WTC11 (cell line): ENCODE data around the gene SRR. TPM values are rescaled to one million over a fixed set of nuclear protein-coding genes. Genes with fewer than 3 reads are reported as not detected.

Source experiments
- ATAC-seq: fragments of 200-7000 bp; cut with Tn5 transposase; 2 replicates; pipeline ENCODE4 v1.10.0; 2021; ENCODE audit warnings: mild to moderate bottlenecking, moderate library complexity
- CTCF ChIA-PET: fragments of 300-600 bp; sonication (Branson Sonifier 250); formaldehyde crosslinking; loops from one replicate; lab custom pipeline; 2021; ENCODE audit warnings: antibody characterized with exemption; lab: Charles Lee
- POLR2A ChIA-PET: fragments of 350-600 bp; sonication (Branson Sonifier 250); formaldehyde crosslinking; loops from one replicate; lab custom pipeline; 2021; ENCODE audit warnings: antibody characterized with exemption; lab: Charles Lee
- DNase-seq: peaks from one replicate; pipeline ENCODE4 v3.0.0; 2021; ENCODE audit warnings: low spot score
- H3K27ac Mint-ChIP-seq: 2 replicates; pipeline ENCODE4 v1.8.0; 2021; ENCODE audit warnings: mixed read lengths
- H3K27me3 Mint-ChIP-seq: 2 replicates; pipeline ENCODE4 v1.8.0; 2021; ENCODE audit warnings: low read depth, mild to moderate bottlenecking, moderate library complexity, mixed read lengths
- H3K36me3 Mint-ChIP-seq: 2 replicates; pipeline ENCODE4 v1.8.0; 2021; ENCODE audit warnings: mixed read lengths
- H3K4me1 Mint-ChIP-seq: 2 replicates; pipeline ENCODE4 v1.8.0; 2022; ENCODE audit warnings: mixed read lengths
- H3K4me3 Mint-ChIP-seq: 2 replicates; pipeline ENCODE4 v1.8.0; 2021; ENCODE audit warnings: mild to moderate bottlenecking, moderate library complexity, mixed read lengths
- H3K9me3 Mint-ChIP-seq: 2 replicates; pipeline ENCODE4 v1.8.0; 2021; ENCODE audit warnings: mixed read lengths
- CREM ChIP-seq: sonication (generic); formaldehyde crosslinking; IDR thresholded peaks from 2 replicates; pipeline ENCODE4 v1.8.1; 2022; ENCODE audit warnings: mild to moderate bottlenecking, missing genetic modification reagents, moderate library complexity
- FOXK1 ChIP-seq: sonication (generic); formaldehyde crosslinking; IDR thresholded peaks from 2 replicates; pipeline ENCODE4 v1.8.0; 2022; ENCODE audit warnings: mild to moderate bottlenecking, moderate library complexity, missing genetic modification reagents
- GTF2I ChIP-seq: fragments of 250-450 bp; sonication (Bioruptor Pico); conservative IDR thresholded peaks from 2 replicates; pipeline ENCODE4 v1.4.0; 2021; ENCODE audit warnings: mild to moderate bottlenecking
- IRF2 ChIP-seq: sonication (generic); formaldehyde crosslinking; IDR thresholded peaks from 2 replicates; pipeline ENCODE4 v1.8.0; 2022; ENCODE audit warnings: low read depth, missing genetic modification reagents, borderline replicate concordance
- JAZF1 ChIP-seq: fragments of 250-450 bp; sonication (Bioruptor Pico); IDR thresholded peaks from 2 replicates; pipeline ENCODE4 v1.9.0; 2021; ENCODE audit warnings: moderate library complexity, mild to moderate bottlenecking, inconsistent platforms
- JUN ChIP-seq: sonication (generic); formaldehyde crosslinking; IDR thresholded peaks from 2 replicates; pipeline ENCODE4 v1.8.0; 2023; ENCODE audit warnings: mild to moderate bottlenecking, missing genetic modification reagents
- MYBL2 ChIP-seq: sonication (generic); formaldehyde crosslinking; IDR thresholded peaks from 2 replicates; pipeline ENCODE4 v1.8.1; 2023; ENCODE audit warnings: mild to moderate bottlenecking, moderate library complexity, missing genetic modification reagents
- NFE2L1 ChIP-seq: sonication (generic); formaldehyde crosslinking; IDR thresholded peaks from 2 replicates; pipeline ENCODE4 v1.8.1; 2023; ENCODE audit warnings: missing genetic modification reagents
- NR1H2 ChIP-seq: sonication (generic); formaldehyde crosslinking; IDR thresholded peaks from 2 replicates; pipeline ENCODE4 v1.9.0; 2021; ENCODE audit warnings: mild to moderate bottlenecking, moderate library complexity, missing genetic modification reagents
- SOX15 ChIP-seq: fragments of 250-450 bp; sonication (Bioruptor Pico); IDR thresholded peaks from 2 replicates; pipeline ENCODE4 v1.9.0; 2021; ENCODE audit warnings: mild to moderate bottlenecking
- TEAD4 ChIP-seq: sonication (generic); formaldehyde crosslinking; IDR thresholded peaks from 2 replicates; pipeline ENCODE4 v1.8.0; 2022; ENCODE audit warnings: mild to moderate bottlenecking, missing genetic modification reagents
- ZNF317 ChIP-seq: sonication (generic); formaldehyde crosslinking; IDR thresholded peaks from 2 replicates; pipeline ENCODE4 v1.8.1; 2023; ENCODE audit warnings: low read depth, mild to moderate bottlenecking, moderate library complexity, missing genetic modification reagents, borderline replicate concordance
- ZNF671 ChIP-seq: fragments of 250-450 bp; sonication (Bioruptor Pico); IDR thresholded peaks from 2 replicates; pipeline ENCODE4 v1.8.0; 2021; ENCODE audit warnings: mild to moderate bottlenecking
- total RNA-seq: library from RNA; stranded (reverse); gene quantifications from 3 replicates; pipeline ENCODE4 v1.2.3, GENCODE V29; 2021
- TF ChIP-seq, protein P1 (sequence below): fragments of 250-450 bp; sonication (Bioruptor Pico); IDR thresholded peaks from 2 replicates; pipeline ENCODE4 v1.9.0; 2021; ENCODE audit warnings: mild to moderate bottlenecking, borderline replicate concordance
- TF ChIP-seq, protein P2 (sequence below): sonication (generic); formaldehyde crosslinking; conservative IDR thresholded peaks from 2 replicates; pipeline ENCODE4 v1.8.1; 2022; ENCODE audit warnings: mild to moderate bottlenecking, missing genetic modification reagents
- TF ChIP-seq, protein P3 (sequence below): sonication (generic); formaldehyde crosslinking; IDR thresholded peaks from 2 replicates; pipeline ENCODE4 v1.8.0; 2022; ENCODE audit warnings: mild to moderate bottlenecking, missing genetic modification reagents
- TF ChIP-seq, protein P4 (sequence below): sonication (generic); formaldehyde crosslinking; IDR thresholded peaks from 2 replicates; pipeline ENCODE4 v1.8.1; 2023; ENCODE audit warnings: mild to moderate bottlenecking, moderate library complexity, missing genetic modification reagents
- TF ChIP-seq, protein P5 (sequence below): sonication (generic); formaldehyde crosslinking; IDR thresholded peaks from 2 replicates; pipeline ENCODE4 v1.8.0; 2022; ENCODE audit warnings: mild to moderate bottlenecking, missing genetic modification reagents

The SRR gene
- total RNA-seq, 1 experiment from 2014 or later, result 5.1 TPM

DNA sequence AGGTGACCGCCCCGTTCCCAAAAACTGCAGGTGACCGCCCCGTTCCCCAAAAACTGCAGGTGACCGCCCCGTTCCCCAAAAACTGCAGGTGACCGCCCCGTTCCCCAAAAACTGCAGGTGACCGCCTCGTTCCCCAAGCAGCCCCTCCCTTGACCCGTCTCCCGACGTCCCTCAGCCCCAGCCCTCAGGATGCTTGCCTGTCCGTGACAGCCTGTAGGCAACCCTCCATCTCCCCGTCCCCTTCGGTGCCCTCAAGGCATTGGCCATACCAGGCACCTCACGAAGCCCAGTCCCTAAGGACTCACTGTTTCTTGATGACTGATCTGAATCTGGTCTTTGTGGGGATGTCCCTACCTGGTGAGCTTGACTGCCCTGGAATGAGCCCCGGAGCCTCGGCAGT, 58.7 kb downstream of the SRR start:
- DNase-seq (no peak), ATAC-seq (no peak)
- Mint-ChIP-seq H3K4me1 (peaks cover 3% of the 10 kb centered on the region; the same call in 1 of the 2 replicates), H3K9me3 (no peaks in the 10 kb centered on the region), H3K27me3 (no peaks in the 10 kb centered on the region), H3K27ac (no peak overlapping the region; the same call in 1 of the 2 replicates)
- POLR2A ChIA-PET, result no interaction called here
- TF ChIP-seq, protein P1, sequence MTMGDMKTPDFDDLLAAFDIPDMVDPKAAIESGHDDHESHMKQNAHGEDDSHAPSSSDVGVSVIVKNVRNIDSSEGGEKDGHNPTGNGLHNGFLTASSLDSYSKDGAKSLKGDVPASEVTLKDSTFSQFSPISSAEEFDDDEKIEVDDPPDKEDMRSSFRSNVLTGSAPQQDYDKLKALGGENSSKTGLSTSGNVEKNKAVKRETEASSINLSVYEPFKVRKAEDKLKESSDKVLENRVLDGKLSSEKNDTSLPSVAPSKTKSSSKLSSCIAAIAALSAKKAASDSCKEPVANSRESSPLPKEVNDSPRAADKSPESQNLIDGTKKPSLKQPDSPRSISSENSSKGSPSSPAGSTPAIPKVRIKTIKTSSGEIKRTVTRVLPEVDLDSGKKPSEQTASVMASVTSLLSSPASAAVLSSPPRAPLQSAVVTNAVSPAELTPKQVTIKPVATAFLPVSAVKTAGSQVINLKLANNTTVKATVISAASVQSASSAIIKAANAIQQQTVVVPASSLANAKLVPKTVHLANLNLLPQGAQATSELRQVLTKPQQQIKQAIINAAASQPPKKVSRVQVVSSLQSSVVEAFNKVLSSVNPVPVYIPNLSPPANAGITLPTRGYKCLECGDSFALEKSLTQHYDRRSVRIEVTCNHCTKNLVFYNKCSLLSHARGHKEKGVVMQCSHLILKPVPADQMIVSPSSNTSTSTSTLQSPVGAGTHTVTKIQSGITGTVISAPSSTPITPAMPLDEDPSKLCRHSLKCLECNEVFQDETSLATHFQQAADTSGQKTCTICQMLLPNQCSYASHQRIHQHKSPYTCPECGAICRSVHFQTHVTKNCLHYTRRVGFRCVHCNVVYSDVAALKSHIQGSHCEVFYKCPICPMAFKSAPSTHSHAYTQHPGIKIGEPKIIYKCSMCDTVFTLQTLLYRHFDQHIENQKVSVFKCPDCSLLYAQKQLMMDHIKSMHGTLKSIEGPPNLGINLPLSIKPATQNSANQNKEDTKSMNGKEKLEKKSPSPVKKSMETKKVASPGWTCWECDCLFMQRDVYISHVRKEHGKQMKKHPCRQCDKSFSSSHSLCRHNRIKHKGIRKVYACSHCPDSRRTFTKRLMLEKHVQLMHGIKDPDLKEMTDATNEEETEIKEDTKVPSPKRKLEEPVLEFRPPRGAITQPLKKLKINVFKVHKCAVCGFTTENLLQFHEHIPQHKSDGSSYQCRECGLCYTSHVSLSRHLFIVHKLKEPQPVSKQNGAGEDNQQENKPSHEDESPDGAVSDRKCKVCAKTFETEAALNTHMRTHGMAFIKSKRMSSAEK, result no peak
- TF ChIP-seq, all 79 proteins: peak for 0
- CTCF ChIA-PET, result interaction anchor here (3.8 to 8.1 kb wide), 2 partner anchors 9 to 20 kb away, joined by 26 to 46 read pairs; no protein-coding TSS in a partner anchor
- H3K36me3 Mint-ChIP-seq, result no peaks in the 10 kb centered on the region; the same call in 1 of the 2 replicates
- H3K4me3 Mint-ChIP-seq, result no peak overlapping the region

DNA sequence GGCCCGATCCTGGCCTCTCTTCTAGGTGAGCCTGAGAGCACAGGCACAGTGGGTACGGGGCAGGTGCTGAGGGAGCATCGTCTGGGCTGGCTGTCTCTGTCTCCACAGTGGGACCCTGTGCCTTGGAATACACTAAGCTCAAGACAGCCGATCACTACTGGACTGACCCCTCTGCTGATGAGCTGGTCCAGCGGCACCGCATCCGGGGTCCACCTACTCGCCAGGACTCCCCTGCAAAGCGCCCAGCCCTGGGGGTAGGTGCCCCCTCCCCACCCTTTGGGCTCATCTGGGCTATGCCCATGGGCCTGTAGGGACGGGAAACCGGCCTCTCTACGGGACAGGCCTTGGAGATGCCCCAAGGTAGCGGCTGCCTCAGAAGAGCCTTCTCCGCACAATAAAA, 59.1 kb downstream of the SRR start:
- ATAC-seq, result no peak
- no peaks in the 10 kb centered on the region for H3K9me3 Mint-ChIP-seq
- CTCF ChIA-PET, result interaction anchor here (3.8 to 8.1 kb wide), 2 partner anchors 10 to 20 kb away, joined by 26 to 46 read pairs; no protein-coding TSS in a partner anchor

DNA sequence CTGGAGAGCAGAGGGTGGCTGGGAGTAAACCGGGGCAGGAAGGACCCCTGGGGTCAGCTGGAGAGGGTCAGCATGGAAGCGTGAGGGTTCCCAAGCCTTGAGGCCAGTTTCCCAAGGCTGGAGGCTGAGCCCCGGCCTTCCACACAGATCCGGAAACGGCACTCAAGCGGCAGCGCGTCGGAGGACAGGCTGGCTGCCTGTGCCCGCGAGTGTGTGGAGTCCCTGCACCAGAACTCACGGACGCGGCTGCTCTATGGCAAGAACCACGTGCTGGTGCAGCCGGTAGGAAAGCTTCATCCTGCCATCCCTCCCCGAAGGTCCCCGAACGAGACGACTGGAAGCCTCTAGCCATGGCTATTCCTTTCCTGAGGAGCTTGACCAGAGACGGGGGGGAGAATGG, 59.6 kb downstream of the SRR start:
- no peaks in the 10 kb centered on the region for H3K27me3 Mint-ChIP-seq
- no peaks in the 10 kb centered on the region for H3K9me3 Mint-ChIP-seq
- H3K27ac Mint-ChIP-seq, result no peak overlapping the region
- DNase-seq (no peak), ATAC-seq (no peak)
- peaks cover 3% of the 10 kb centered on the region; the same call in 1 of the 2 replicates for H3K4me1 Mint-ChIP-seq
- CTCF ChIA-PET, result interaction anchor here (3.8 to 8.1 kb wide), 2 partner anchors 10 to 19 kb away, joined by 26 to 46 read pairs; no protein-coding TSS in a partner anchor
- H3K36me3 Mint-ChIP-seq, result no peaks in the 10 kb centered on the region
- H3K4me3 Mint-ChIP-seq, result no peak overlapping the region
- no peak for TF ChIP-seq IRF2
- no peak for TF ChIP-seq CREM
- TF ChIP-seq JUN (CRISPR knock-in tag), result no peak
- TF ChIP-seq, protein P2, sequence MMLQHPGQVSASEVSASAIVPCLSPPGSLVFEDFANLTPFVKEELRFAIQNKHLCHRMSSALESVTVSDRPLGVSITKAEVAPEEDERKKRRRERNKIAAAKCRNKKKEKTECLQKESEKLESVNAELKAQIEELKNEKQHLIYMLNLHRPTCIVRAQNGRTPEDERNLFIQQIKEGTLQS (CRISPR knock-in tag), result no peak
- TF ChIP-seq NR1H2 (CRISPR knock-in tag), result no peak
- TF ChIP-seq MYBL2 (CRISPR knock-in tag), result no peak
- TF ChIP-seq, protein P3, sequence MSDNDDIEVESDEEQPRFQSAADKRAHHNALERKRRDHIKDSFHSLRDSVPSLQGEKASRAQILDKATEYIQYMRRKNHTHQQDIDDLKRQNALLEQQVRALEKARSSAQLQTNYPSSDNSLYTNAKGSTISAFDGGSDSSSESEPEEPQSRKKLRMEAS (CRISPR knock-in tag), result no peak
- TF ChIP-seq ZNF671, result no peak
- TF ChIP-seq JAZF1 (CRISPR knock-in tag), result no peak
- no peak for TF ChIP-seq SOX15 (CRISPR knock-in tag)
- POLR2A ChIA-PET, result no interaction called here

More for the DNA sequence above, 59.1 kb downstream of the SRR start:
- no peak overlapping the region; the same call in 1 of the 2 replicates for H3K27ac Mint-ChIP-seq
- H3K4me3 Mint-ChIP-seq, result no peak overlapping the region
- H3K4me1 Mint-ChIP-seq, result peaks cover 3% of the 10 kb centered on the region; the same call in 1 of the 2 replicates
- POLR2A ChIA-PET, result no interaction called here
- H3K36me3 Mint-ChIP-seq, result no peaks in the 10 kb centered on the region
- TF ChIP-seq, protein P4, sequence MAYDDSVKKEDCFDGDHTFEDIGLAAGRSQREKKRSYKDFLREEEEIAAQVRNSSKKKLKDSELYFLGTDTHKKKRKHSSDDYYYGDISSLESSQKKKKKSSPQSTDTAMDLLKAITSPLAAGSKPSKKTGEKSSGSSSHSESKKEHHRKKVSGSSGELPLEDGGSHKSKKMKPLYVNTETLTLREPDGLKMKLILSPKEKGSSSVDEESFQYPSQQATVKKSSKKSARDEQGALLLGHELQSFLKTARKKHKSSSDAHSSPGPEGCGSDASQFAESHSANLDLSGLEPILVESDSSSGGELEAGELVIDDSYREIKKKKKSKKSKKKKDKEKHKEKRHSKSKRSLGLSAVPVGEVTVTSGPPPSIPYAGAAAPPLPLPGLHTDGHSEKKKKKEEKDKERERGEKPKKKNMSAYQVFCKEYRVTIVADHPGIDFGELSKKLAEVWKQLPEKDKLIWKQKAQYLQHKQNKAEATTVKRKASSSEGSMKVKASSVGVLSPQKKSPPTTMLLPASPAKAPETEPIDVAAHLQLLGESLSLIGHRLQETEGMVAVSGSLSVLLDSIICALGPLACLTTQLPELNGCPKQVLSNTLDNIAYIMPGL, result no peak
- TF ChIP-seq ZNF317, result no peak
- no peak for TF ChIP-seq TEAD4
- no peak for TF ChIP-seq FOXK1 (CRISPR knock-in tag)
- TF ChIP-seq, protein P5, sequence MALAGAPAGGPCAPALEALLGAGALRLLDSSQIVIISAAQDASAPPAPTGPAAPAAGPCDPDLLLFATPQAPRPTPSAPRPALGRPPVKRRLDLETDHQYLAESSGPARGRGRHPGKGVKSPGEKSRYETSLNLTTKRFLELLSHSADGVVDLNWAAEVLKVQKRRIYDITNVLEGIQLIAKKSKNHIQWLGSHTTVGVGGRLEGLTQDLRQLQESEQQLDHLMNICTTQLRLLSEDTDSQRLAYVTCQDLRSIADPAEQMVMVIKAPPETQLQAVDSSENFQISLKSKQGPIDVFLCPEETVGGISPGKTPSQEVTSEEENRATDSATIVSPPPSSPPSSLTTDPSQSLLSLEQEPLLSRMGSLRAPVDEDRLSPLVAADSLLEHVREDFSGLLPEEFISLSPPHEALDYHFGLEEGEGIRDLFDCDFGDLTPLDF (CRISPR knock-in tag), result no peak
- no peak for TF ChIP-seq NFE2L1 (CRISPR knock-in tag)
- TF ChIP-seq GTF2I (CRISPR knock-in tag), result no peak
- no peak for DNase-seq
- no peaks in the 10 kb centered on the region for H3K27me3 Mint-ChIP-seq
